Measurements from ENCODE around the gene ABLIM3. TPM values are rescaled to one million over a fixed set of nuclear protein-coding genes. Genes with fewer than 3 reads are reported as not detected.

The ABLIM3 gene
- total RNA-seq, 4 donors from 2014 or later: 2.6 to 49.5 (median 6.9) TPM

DNA sequence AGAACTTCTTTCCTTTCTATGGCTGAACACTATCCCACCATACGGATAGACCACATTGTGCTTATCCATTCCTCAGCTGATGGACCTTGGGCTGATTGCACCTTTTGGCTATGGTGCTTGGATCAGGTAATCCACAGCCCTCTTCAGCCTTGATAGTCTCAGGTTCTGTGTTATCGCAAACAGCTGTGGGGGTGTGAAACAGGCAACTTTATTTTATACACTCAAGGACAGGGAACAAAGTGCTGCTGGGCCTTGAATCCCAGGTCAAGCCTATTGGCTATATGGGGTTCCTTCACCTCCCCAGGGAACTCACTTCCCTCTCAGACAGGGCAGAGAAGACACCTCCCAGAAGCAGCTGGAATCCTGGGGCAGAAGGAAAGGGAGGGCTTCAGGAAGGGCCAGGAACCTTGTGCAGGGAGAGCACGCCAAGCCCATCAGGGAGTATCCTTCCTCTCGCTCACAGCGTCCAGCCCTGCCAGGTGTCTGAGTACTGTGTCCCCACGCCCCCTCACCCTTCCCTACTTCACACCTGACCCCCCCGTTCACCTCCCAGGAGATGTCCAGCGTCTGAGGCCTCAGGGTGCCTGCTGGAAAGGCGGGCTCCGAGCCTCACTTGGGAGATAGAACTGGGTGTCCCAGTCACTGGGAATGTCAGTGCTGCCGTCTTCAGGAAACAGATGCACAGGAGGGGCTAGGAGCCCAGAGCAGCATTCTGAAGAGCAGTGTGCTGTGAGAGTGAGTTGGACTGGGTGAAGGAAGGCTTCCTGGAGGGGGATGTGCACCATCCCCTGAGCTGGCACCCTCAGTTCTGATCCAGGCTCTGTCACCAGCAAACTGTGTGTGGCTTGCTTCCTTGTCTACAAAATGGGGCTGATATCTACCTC lies 163.1 kb downstream of the ABLIM3 start:
- no peak for TF ChIP-seq POLR2A (IDR thresholded peaks at IDR 0.05)
- TF ChIP-seq, protein P1, sequence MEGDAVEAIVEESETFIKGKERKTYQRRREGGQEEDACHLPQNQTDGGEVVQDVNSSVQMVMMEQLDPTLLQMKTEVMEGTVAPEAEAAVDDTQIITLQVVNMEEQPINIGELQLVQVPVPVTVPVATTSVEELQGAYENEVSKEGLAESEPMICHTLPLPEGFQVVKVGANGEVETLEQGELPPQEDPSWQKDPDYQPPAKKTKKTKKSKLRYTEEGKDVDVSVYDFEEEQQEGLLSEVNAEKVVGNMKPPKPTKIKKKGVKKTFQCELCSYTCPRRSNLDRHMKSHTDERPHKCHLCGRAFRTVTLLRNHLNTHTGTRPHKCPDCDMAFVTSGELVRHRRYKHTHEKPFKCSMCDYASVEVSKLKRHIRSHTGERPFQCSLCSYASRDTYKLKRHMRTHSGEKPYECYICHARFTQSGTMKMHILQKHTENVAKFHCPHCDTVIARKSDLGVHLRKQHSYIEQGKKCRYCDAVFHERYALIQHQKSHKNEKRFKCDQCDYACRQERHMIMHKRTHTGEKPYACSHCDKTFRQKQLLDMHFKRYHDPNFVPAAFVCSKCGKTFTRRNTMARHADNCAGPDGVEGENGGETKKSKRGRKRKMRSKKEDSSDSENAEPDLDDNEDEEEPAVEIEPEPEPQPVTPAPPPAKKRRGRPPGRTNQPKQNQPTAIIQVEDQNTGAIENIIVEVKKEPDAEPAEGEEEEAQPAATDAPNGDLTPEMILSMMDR (IDR thresholded peaks at IDR 0.05): no peak
- H3K27me3 ChIP-seq: no peaks in the 10 kb centered on the region
- no peaks in the 10 kb centered on the region for H3K4me1 ChIP-seq
- H3K36me3 ChIP-seq: no peaks in the 10 kb centered on the region
- intact Hi-C loops (cut with DNase I; ENCODE audit: low total_unique reads): no loop called here
- no peaks in the 10 kb centered on the region for H3K9me3 ChIP-seq
- H3K4me3 ChIP-seq: no peak overlapping the region
- H3K27ac ChIP-seq: peak overlapping the region in 1 of 2 donors; percentile 36
- DNase-seq: no peak

DNA sequence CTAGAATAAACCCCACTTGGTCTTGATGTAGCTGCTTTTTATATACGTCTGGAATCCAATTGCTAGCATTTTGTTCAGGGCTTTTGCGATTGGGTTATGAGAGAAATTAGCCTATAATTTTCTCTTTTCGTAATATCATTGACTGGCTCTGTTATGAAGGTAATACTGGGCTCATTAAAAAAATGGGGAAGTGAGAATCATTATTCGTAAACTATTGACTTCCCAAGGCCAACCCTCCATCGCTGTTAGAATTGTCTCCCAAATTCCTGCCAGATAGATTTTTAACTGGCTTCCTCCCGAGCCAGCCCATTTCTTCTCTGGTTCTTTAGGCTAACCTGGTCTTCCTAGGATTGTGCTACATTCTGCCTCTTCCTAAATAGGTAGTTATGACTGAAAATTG lies 168.1 kb downstream of the ABLIM3 start:
- Histone ChIP-seq H3K36me3 (no peaks in the 10 kb centered on the region), H3K9me3 (no peaks in the 10 kb centered on the region), H3K4me1 (no peaks in the 10 kb centered on the region), H3K27me3 (no peaks in the 10 kb centered on the region), H3K4me3 (no peak overlapping the region), H3K27ac (no peak overlapping the region)
- TF ChIP-seq, protein P1 (IDR thresholded peaks at IDR 0.05): no peak
- TF ChIP-seq POLR2A (IDR thresholded peaks at IDR 0.05): no peak
- DNase-seq: no peak
- intact Hi-C loops (cut with DNase I; ENCODE audit: low total_unique reads): no loop called here

Other genes starting within 250 kb of the ABLIM3 start
- 1 to 10 TPM in 3 of 4 donors, under 1 TPM in 1; 0.29 to 3.5 (median 2.1) TPM for gene SH3TC2, start 78.4 kb upstream of the ABLIM3 start, total RNA-seq
- gene AFAP1L1, start 130.4 kb downstream of the ABLIM3 start, total RNA-seq: 10 to 100 TPM in 3 of 4 donors, 1 to 10 TPM in 1; 5.3 to 26.9 (median 24.6) TPM
- 10 to 100 TPM; 13.5 to 27.0 (median 22.6) TPM for gene GRPEL2, start 204.0 kb downstream of the ABLIM3 start, total RNA-seq
- gene PCYOX1L, start 216.6 kb downstream of the ABLIM3 start, total RNA-seq: 1 to 10 TPM in 3 of 4 donors, under 1 TPM in 1; 0.59 to 8.6 (median 5.9) TPM
- gene IL17B, start 237.8 kb downstream of the ABLIM3 start, total RNA-seq: 1 to 10 TPM in 2 of 4 donors, not detected in 2; 1.6 to 2.3 TPM